ENCODE data around the gene NTRK3.

GRCh38 chr15:88144921-88145653 is 111.5 kb downstream of the NTRK3 start:
- TF ChIP-seq CTCF (IDR thresholded peaks at IDR 0.05) (no peak), POLR2A (IDR thresholded peaks at IDR 0.05) (no peak)
